ENCODE measurements around the gene ARSJ.

ARSJ gene

GRCh38 chr4:113908829-113909228, 70.6 kb downstream of the ARSJ start:
- TF ChIP-seq, protein P1, sequence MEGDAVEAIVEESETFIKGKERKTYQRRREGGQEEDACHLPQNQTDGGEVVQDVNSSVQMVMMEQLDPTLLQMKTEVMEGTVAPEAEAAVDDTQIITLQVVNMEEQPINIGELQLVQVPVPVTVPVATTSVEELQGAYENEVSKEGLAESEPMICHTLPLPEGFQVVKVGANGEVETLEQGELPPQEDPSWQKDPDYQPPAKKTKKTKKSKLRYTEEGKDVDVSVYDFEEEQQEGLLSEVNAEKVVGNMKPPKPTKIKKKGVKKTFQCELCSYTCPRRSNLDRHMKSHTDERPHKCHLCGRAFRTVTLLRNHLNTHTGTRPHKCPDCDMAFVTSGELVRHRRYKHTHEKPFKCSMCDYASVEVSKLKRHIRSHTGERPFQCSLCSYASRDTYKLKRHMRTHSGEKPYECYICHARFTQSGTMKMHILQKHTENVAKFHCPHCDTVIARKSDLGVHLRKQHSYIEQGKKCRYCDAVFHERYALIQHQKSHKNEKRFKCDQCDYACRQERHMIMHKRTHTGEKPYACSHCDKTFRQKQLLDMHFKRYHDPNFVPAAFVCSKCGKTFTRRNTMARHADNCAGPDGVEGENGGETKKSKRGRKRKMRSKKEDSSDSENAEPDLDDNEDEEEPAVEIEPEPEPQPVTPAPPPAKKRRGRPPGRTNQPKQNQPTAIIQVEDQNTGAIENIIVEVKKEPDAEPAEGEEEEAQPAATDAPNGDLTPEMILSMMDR (IDR thresholded peaks at IDR 0.05; ENCODE audit: low read depth, low read length), result no peak
- no peak for DNase-seq (ENCODE audit: low read depth in 2 of 2)
- no peak overlapping the region for H3K4me3 ChIP-seq (replicated peaks in 1 of 2; ENCODE audit: low read depth in 2 of 2, low read length in 2 of 2)

DNA sequence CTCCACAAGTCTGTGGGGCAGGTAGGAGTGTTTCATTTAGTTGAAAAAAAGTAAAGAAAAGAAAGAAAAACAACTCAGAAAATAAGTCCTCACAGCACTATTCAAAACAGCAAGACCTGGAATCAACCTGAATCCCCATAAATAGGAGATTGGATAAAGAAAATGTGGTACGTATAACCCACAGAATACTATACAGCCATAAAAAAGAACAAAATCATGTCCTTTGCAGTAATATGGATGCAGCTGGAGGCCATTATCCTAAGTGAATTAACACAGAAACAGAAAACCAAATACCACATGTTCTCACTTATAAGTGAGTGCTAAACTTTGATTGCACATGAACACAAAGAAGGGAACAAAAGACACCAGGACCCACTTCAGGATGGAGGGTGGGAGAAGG, 71.9 kb downstream of the ARSJ start:
- DNase-seq (ENCODE audit: low read depth in 2 of 2), result no peak
- TF ChIP-seq, protein P1 (IDR thresholded peaks at IDR 0.05; ENCODE audit: low read depth, low read length), result no peak
- no peak overlapping the region for H3K4me3 ChIP-seq (replicated peaks in 1 of 2; ENCODE audit: low read depth in 2 of 2, low read length in 2 of 2)

DNA sequence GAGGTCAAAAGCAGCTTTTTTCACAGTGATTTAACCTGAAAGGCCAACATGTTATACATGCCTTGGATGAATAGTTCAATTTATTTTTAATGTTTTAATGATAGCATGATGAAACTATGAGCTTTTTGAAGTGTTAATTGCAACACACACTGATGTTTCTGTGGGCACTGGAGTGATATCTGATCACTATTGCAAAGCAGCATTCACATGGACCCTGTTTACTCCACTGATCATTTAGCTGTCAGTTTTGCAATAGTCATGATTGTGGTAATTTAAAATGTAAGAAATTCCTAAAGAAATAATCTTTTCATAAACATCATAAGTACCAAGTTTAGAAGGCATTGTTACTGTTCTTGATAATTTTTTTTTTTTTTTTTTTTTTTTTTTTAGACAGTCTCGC, 74.1 kb downstream of the ARSJ start:
- H3K4me3 ChIP-seq (replicated peaks in 1 of 2; ENCODE audit: low read depth in 2 of 2, low read length in 2 of 2), result no peak overlapping the region
- DNase-seq (ENCODE audit: low read depth in 2 of 2), result peak in 1 of 2 donors; percentile 19
- TF ChIP-seq, protein P1 (IDR thresholded peaks at IDR 0.05; ENCODE audit: low read depth, low read length), result no peak

GRCh38 chr4:113904877-113905276, 74.6 kb downstream of the ARSJ start:
- TF ChIP-seq, protein P1 (IDR thresholded peaks at IDR 0.05; ENCODE audit: low read depth, low read length), result no peak
- no peak overlapping the region for H3K4me3 ChIP-seq (replicated peaks in 1 of 2; ENCODE audit: low read depth in 2 of 2, low read length in 2 of 2)
- no peak for DNase-seq (ENCODE audit: low read depth in 2 of 2)

GRCh38 chr4:113901994-113902787, 77.3 kb downstream of the ARSJ start:
- no peak for DNase-seq (ENCODE audit: low read depth in 2 of 2)
- TF ChIP-seq, protein P1 (IDR thresholded peaks at IDR 0.05; ENCODE audit: low read depth, low read length), result no peak
- no peak overlapping the region for H3K4me3 ChIP-seq (replicated peaks in 1 of 2; ENCODE audit: low read depth in 2 of 2, low read length in 2 of 2)

DNA sequence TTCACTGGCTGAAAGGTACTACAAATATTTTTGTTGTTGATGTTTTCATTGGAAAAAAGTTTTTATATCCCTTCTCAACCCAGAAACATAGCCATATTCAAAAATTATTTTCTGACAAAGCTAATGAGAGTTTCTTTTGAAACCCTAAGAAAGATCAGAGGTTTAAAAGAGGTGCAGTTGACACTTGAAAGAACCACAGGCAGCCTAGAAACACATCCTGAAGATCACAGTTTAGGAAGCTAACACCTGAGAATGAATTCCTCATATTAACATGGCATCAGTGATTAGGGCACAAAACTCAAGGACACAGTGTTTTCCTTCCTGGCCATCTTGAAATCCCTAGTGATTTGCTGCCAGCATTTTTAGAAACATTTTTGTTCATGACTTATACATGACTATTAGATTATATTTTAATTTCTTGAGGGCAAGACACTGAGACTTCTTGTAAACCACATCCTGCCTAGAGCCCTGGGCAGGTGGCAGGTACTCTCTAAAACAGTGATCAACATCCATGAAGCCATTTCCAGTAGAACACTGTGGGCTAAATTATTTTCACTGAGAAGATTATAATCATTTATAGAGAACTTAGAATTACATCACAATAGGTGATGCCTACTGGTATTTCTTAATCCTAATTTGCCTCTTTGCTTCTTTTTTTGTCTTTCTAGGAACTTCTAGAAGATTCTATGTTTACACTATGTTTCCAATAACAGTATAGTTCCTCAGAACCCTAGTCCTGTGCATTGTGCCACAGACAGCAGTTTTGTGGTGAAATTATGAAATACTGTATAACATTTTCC, 80.0 kb downstream of the ARSJ start:
- H3K4me3 ChIP-seq (replicated peaks in 1 of 2; ENCODE audit: low read depth in 2 of 2, low read length in 2 of 2), result no peak overlapping the region
- DNase-seq (ENCODE audit: low read depth in 2 of 2), result no peak
- TF ChIP-seq, protein P1 (IDR thresholded peaks at IDR 0.05; ENCODE audit: low read depth, low read length), result no peak
